GM23248 (cell line): Measurements from ENCODE around the gene C1R.

ENCODE experiments used
- EZH2 ChIP-seq: fragments of 200-600 bp; sonication (generic); IDR thresholded peaks from 2 replicates; pipeline ENCODE4 v1.6.1; 2018; ENCODE audit warnings: antibody characterized with exemption, mild to moderate bottlenecking; ENCODE audit not compliant: insufficient read depth, poor library complexity, severe bottlenecking
- EZH2phosphoT487 ChIP-seq: fragments of 200-600 bp; sonication (generic); IDR thresholded peaks from 2 replicates; pipeline ENCODE4 v1.6.1; 2018; ENCODE audit warnings: antibody characterized with exemption, moderate library complexity, mild to moderate bottlenecking, low read depth; ENCODE audit not compliant: insufficient read depth

GRCh38 chr12:7083125-7083524 lies 9.1 kb downstream of the C1R start:
- TF ChIP-seq EZH2phosphoT487, result no peak
- no peak for TF ChIP-seq EZH2
